ENCODE results near the gene COL19A1.

Gene COL19A1

GRCh38 chr6:70254784-70255183 is 388.4 kb downstream of the COL19A1 start:
- H3K27me3 ChIP-seq (ENCODE audit: low read depth, low read length): 0 out of 2 replicates have a peak, but pooled peaks cover 5% of the 10 kb centered on the region
- H3K4me1 ChIP-seq (ENCODE audit: low read length): no peaks in the 10 kb centered on the region
- no peaks in the 10 kb centered on the region for H3K79me2 ChIP-seq (ENCODE audit: low read length)
- H3K4me3 ChIP-seq (ENCODE audit: low read length): no peak overlapping the region
- H2AFZ ChIP-seq (ENCODE audit: low read depth, low read length): no peak overlapping the region
- no peak for TF ChIP-seq CTCF (IDR thresholded peaks at IDR 0.05; ENCODE audit: low read depth, low read length)
- TF ChIP-seq EZH2phosphoT487 (IDR thresholded peaks at IDR 0.05; ENCODE audit: low read depth): no peak
- H3K36me3 ChIP-seq (replicated peaks; ENCODE audit: low read depth, low read length): no peaks in the 10 kb centered on the region
- H3K4me2 ChIP-seq (ENCODE audit: low read length): no peak overlapping the region
- no peaks in the 10 kb centered on the region for H4K20me1 ChIP-seq (ENCODE audit: insufficient read depth, low read length)
- H3K9me3 ChIP-seq (ENCODE audit: insufficient read depth, low read length): no peaks in the 10 kb centered on the region
- no peak overlapping the region for H3K9ac ChIP-seq (ENCODE audit: low read length)
- no peak overlapping the region for H3K27ac ChIP-seq (ENCODE audit: low read length)

- H3K27ac ChIP-seq (ENCODE audit: low read length): no peak overlapping the region
- 0 out of 2 replicates have a peak, but pooled peaks cover 5% of the 10 kb centered on the region for H3K27me3 ChIP-seq (ENCODE audit: low read depth, low read length)
- H3K4me2 ChIP-seq (ENCODE audit: low read length): no peak overlapping the region
- H2AFZ ChIP-seq (ENCODE audit: low read depth, low read length): no peak overlapping the region
- H3K4me3 ChIP-seq (ENCODE audit: low read length): no peak overlapping the region
- H3K79me2 ChIP-seq (ENCODE audit: low read length): no peaks in the 10 kb centered on the region
- TF ChIP-seq EZH2phosphoT487 (IDR thresholded peaks at IDR 0.05; ENCODE audit: low read depth): no peak
- TF ChIP-seq CTCF (IDR thresholded peaks at IDR 0.05; ENCODE audit: low read depth, low read length): no peak
- no peaks in the 10 kb centered on the region for H4K20me1 ChIP-seq (ENCODE audit: insufficient read depth, low read length)
- H3K9ac ChIP-seq (ENCODE audit: low read length): no peak overlapping the region
- H3K4me1 ChIP-seq (ENCODE audit: low read length): no peaks in the 10 kb centered on the region
- no peaks in the 10 kb centered on the region for H3K36me3 ChIP-seq (replicated peaks; ENCODE audit: low read depth, low read length)
- H3K9me3 ChIP-seq (ENCODE audit: insufficient read depth, low read length): no peaks in the 10 kb centered on the region
Measured at GRCh38 chr6:70257768-70258273, 391.5 kb downstream of the COL19A1 start.

- Histone ChIP-seq H3K27ac (ENCODE audit: low read length) (no peak overlapping the region), H3K4me2 (ENCODE audit: low read length) (no peak overlapping the region), H3K9me3 (ENCODE audit: insufficient read depth, low read length) (no peaks in the 10 kb centered on the region), H3K27me3 (ENCODE audit: low read depth, low read length) (0 out of 2 replicates have a peak, but pooled peaks cover 5% of the 10 kb centered on the region), H3K36me3 (replicated peaks; ENCODE audit: low read depth, low read length) (no peaks in the 10 kb centered on the region), H3K9ac (ENCODE audit: low read length) (no peak overlapping the region), H3K4me1 (ENCODE audit: low read length) (no peaks in the 10 kb centered on the region), H2AFZ (ENCODE audit: low read depth, low read length) (no peak overlapping the region), H4K20me1 (ENCODE audit: insufficient read depth, low read length) (no peaks in the 10 kb centered on the region), H3K4me3 (ENCODE audit: low read length) (no peak overlapping the region), H3K79me2 (ENCODE audit: low read length) (no peaks in the 10 kb centered on the region)
- TF ChIP-seq CTCF (IDR thresholded peaks at IDR 0.05; ENCODE audit: low read depth, low read length) (no peak), EZH2phosphoT487 (IDR thresholded peaks at IDR 0.05; ENCODE audit: low read depth) (no peak)
Measured at GRCh38 chr6:70258483-70258882, 392.1 kb downstream of the COL19A1 start.

All from OCI-LY3 (cell line).